MM.1S (cell line): ENCODE measurements around the gene C6.

Source experiments
- DNase-seq: peaks from one replicate; pipeline ENCODE4 v3.0.0-alpha.2; 2015
- H2AFZ ChIP-seq: fragments of 300-600 bp; sonication (generic); 2 replicates; pipeline ENCODE4 v1.6.0; 2016; ENCODE audit warnings: antibody characterized with exemption, low read length
- H3F3A ChIP-seq: fragments of 300-600 bp; sonication (generic); 2 replicates; pipeline ENCODE4 v1.6.1; 2016; ENCODE audit warnings: mild to moderate bottlenecking, antibody characterized with exemption, low read length, moderate library complexity, mixed read lengths; ENCODE audit not compliant: insufficient read depth
- H3K27ac ChIP-seq: fragments of 300-600 bp; sonication (generic); 2 replicates; pipeline ENCODE4 v1.5.1; 2016; ENCODE audit warnings: mild to moderate bottlenecking, low read length
- H3K27me3 ChIP-seq: fragments of 300-600 bp; sonication (generic); replicated peaks from 2 replicates; pipeline ENCODE4 v1.6.0; 2016; ENCODE audit warnings: low read length; ENCODE audit not compliant: insufficient read depth
- H3K36me3 ChIP-seq: fragments of 300-600 bp; sonication (generic); replicated peaks from 2 replicates; pipeline ENCODE4 v1.6.1; 2016; ENCODE audit warnings: mild to moderate bottlenecking, low read length, mixed read lengths; ENCODE audit not compliant: insufficient read depth
- H3K4me1 ChIP-seq: fragments of 300-600 bp; sonication (generic); 2 replicates; pipeline ENCODE4 v1.6.1; 2016; ENCODE audit warnings: low read length, mixed read lengths
- H3K4me2 ChIP-seq: fragments of 300-600 bp; sonication (generic); 2 replicates; pipeline ENCODE4 v1.6.0; 2016; ENCODE audit warnings: low read depth, low read length
- H3K4me3 ChIP-seq: fragments of 300-600 bp; sonication (generic); 2 replicates; pipeline ENCODE4 v1.5.1; 2016; ENCODE audit warnings: low read length, mixed read lengths
- H3K79me2 ChIP-seq: fragments of 300-600 bp; sonication (generic); 2 replicates; pipeline ENCODE4 v1.6.1; 2016; ENCODE audit warnings: mixed run types, low read length, mixed read lengths
- H3K9ac ChIP-seq: fragments of 300-600 bp; sonication (generic); 2 replicates; pipeline ENCODE4 v1.6.1; 2016; ENCODE audit warnings: low read length, mixed read lengths
- H3K9me2 ChIP-seq: fragments of 300-600 bp; sonication (generic); replicated peaks from 2 replicates; pipeline ENCODE4 v1.6.1; 2016; ENCODE audit warnings: mild to moderate bottlenecking, low read length, mixed read lengths; ENCODE audit not compliant: insufficient read depth
- H3K9me3 ChIP-seq: fragments of 300-600 bp; sonication (generic); replicated peaks from 2 replicates; pipeline ENCODE4 v1.6.1; 2016; ENCODE audit warnings: mild to moderate bottlenecking, low read length, mixed read lengths; ENCODE audit not compliant: insufficient read depth
- H4K20me1 ChIP-seq: fragments of 300-600 bp; sonication (generic); 2 replicates; pipeline ENCODE4 v1.6.1; 2016; ENCODE audit warnings: mild to moderate bottlenecking, low read length, moderate library complexity, mixed read lengths; ENCODE audit not compliant: insufficient read depth
- CTCF ChIP-seq: fragments of 300-600 bp; sonication (generic); IDR thresholded peaks from 2 replicates; pipeline ENCODE4 v1.5.1; 2016; ENCODE audit warnings: antibody characterized with exemption, low read length, mixed read lengths
- EZH2 ChIP-seq: fragments of 300-600 bp; sonication (generic); optimal IDR thresholded peaks from 2 replicates; pipeline ENCODE3; 2017; ENCODE audit warnings: low read depth, mild to moderate bottlenecking, antibody characterized with exemption, low read length, mixed read lengths
- EZH2phosphoT487 ChIP-seq: fragments of 300-600 bp; sonication (generic); IDR thresholded peaks from 2 replicates; pipeline ENCODE4 v1.6.1; 2018; ENCODE audit warnings: antibody characterized with exemption, low read length

The C6 gene

GRCh38 chr5:41097642-41098041 is 115.7 kb downstream of the C6 start:
- H3K4me3 ChIP-seq: no peak overlapping the region

GRCh38 chr5:41095324-41096101 is 117.8 kb downstream of the C6 start:
- Histone ChIP-seq H3K4me3 (no peak overlapping the region), H3K27ac (no peak overlapping the region), H4K20me1 (no peaks in the 10 kb centered on the region), H3K4me2 (no peak overlapping the region), H3F3A (no peaks in the 10 kb centered on the region), H3K27me3 (no peaks in the 10 kb centered on the region), H2AFZ (no peak overlapping the region), H3K79me2 (no peaks in the 10 kb centered on the region), H3K36me3 (no peaks in the 10 kb centered on the region), H3K9ac (no peak overlapping the region), H3K9me3 (no peaks in the 10 kb centered on the region), H3K4me1 (no peaks in the 10 kb centered on the region), H3K9me2 (no peaks in the 10 kb centered on the region)
- no peak for DNase-seq
- TF ChIP-seq EZH2: no peak
- TF ChIP-seq CTCF: no peak
- TF ChIP-seq EZH2phosphoT487: no peak

More at GRCh38 chr5:41097642-41098041, 115.7 kb downstream of the C6 start:
- Histone ChIP-seq H3K27me3 (no peaks in the 10 kb centered on the region), H2AFZ (no peak overlapping the region), H3K36me3 (no peaks in the 10 kb centered on the region), H3K27ac (no peak overlapping the region), H3K9ac (no peak overlapping the region), H3F3A (no peaks in the 10 kb centered on the region), H3K4me2 (no peak overlapping the region), H3K4me1 (no peaks in the 10 kb centered on the region), H3K9me2 (no peaks in the 10 kb centered on the region), H3K9me3 (no peaks in the 10 kb centered on the region), H3K79me2 (no peaks in the 10 kb centered on the region), H4K20me1 (no peaks in the 10 kb centered on the region)
- no peak for DNase-seq
- TF ChIP-seq EZH2phosphoT487: no peak
- no peak for TF ChIP-seq EZH2
- TF ChIP-seq CTCF: no peak

- Histone ChIP-seq H3F3A (no peaks in the 10 kb centered on the region), H3K79me2 (no peaks in the 10 kb centered on the region), H3K4me3 (no peak overlapping the region), H3K36me3 (no peaks in the 10 kb centered on the region), H4K20me1 (no peaks in the 10 kb centered on the region), H3K9me3 (no peaks in the 10 kb centered on the region), H3K9me2 (no peaks in the 10 kb centered on the region), H3K4me1 (no peaks in the 10 kb centered on the region), H3K27ac (no peak overlapping the region), H3K9ac (no peak overlapping the region), H3K27me3 (no peaks in the 10 kb centered on the region), H3K4me2 (no peak overlapping the region), H2AFZ (no peak overlapping the region)
- no peak for DNase-seq
- TF ChIP-seq CTCF (no peak), EZH2 (no peak), EZH2phosphoT487 (no peak)
Measured at GRCh38 chr5:41094871-41095270, 118.5 kb downstream of the C6 start.
